Large intestine (tissue), 3 donors: ENCODE data around the gene TOMM20. TPM values are rescaled to one million over a fixed set of nuclear protein-coding genes. Genes with fewer than 3 reads are reported as not detected.
"Not testable (repeated sequence)": the region's sequence is repeated elsewhere in the genome, so short reads cannot be mapped to it uniquely, and the experiment has no call there.

Experiments
- DNase-seq, 2 donors: peaks; one replicate each; pipeline versions ENCODE4 v3.0.0 to v3.0.0-alpha.2; 2013
- H3K27ac ChIP-seq: one replicate; pipeline ENCODE4 v1.5.1; 2013; ENCODE audit warnings: low read length
- H3K27me3 ChIP-seq: 2 replicates; pipeline ENCODE4 v1.6.1; 2013; ENCODE audit warnings: low read length; ENCODE audit not compliant: control insufficient read depth, insufficient read depth
- H3K36me3 ChIP-seq: 2 replicates; pipeline ENCODE4 v1.6.1; 2013; ENCODE audit warnings: low read length; ENCODE audit not compliant: control insufficient read depth, insufficient read depth
- H3K4me1 ChIP-seq: one replicate; pipeline ENCODE4 v1.6.1; 2013; ENCODE audit warnings: low read length; ENCODE audit not compliant: control insufficient read depth, insufficient read depth
- H3K4me3 ChIP-seq: one replicate; pipeline ENCODE4 v1.5.1; 2013; ENCODE audit warnings: low read length
- H3K9me3 ChIP-seq: one replicate; pipeline ENCODE4 v1.6.1; 2013; ENCODE audit warnings: mild to moderate bottlenecking, low read depth, low read length, moderate library complexity; ENCODE audit not compliant: control insufficient read depth
- WGBS: methylation state at CpG from one replicate; pipeline ENCODE4 v1.1.5; 2013; ENCODE audit warnings: low lambda C conversion rate; ENCODE audit not compliant: insufficient coverage; 5-methylcytosine and 5-hydroxymethylcytosine counted together
- polyA plus RNA-seq: library from polyadenylated mRNA; unstranded; fragments of 120-200 nt; gene quantifications from one replicate; pipeline ENCODE4 v1.2.1, GENCODE V29; 2013

TOMM20 gene
- polyA plus RNA-seq, 1 donor = 181 TPM

DNA sequence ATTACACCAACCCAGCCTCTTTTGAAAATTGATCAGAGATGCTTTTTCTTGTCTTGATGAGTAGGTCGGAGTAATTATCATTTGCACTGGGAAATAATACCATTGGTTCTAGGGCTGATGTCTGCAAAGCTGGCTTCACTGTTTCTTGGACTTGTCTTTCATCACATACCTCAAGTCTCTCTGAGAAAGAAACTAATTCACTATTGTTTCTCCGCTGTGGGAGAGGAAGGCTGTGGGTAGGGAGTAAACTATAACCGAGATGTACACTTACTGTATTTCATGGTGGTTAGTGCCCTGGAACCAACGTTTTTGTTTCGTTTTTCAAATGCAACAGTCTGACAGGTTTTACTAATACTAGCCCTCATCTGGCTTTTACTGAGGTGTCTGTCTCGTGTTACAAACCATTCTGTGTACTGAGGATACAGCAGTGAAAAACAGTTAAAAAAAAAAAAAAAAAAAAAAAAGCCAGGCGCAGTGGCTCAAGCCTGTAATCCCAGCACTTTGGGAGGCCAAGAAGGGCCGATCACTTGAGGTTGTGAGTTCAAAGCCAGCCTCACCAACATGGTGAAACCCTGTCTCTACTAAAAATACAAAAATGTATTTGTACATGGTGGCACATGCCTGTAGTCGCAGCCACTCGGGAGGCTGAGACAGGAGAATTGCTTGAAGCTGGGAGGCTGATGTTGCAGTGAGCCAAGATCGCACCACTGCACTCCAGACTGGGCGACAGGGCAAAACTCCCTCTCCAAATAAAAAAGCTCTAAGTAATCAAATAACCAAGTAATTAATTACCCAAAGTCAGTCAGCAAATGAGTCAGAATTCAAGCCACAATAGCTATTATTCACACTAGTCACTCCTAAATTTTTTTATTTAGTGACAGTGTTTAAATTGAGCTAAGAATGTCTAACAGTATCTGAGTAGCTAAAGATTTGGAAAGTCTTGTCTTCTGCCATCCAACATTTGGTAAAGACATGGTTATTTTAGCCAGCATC, 23.3 kb downstream of the TOMM20 start:
- Histone ChIP-seq H3K9me3 (no peaks in the 10 kb centered on the region), H3K4me1 (peaks cover 4% of the 10 kb centered on the region), H3K4me3 (no peak overlapping the region), H3K36me3 (peaks cover 24% of the 10 kb centered on the region), H3K27ac (no peak overlapping the region), H3K27me3 (no peaks in the 10 kb centered on the region)
- DNase-seq = no peak
- 77% methylated on average over 4 of the region's 12 CpGs for WGBS

GRCh38 chr1:235102993-235103411, 25.6 kb downstream of the TOMM20 start:
- WGBS = no CpG with 5 or more reads among the region's 4 CpGs
- no peaks in the 10 kb centered on the region for H3K27me3 ChIP-seq
- no peak overlapping the region for H3K4me3 ChIP-seq
- peaks cover 4% of the 10 kb centered on the region for H3K4me1 ChIP-seq
- no peak for DNase-seq
- no peaks in the 10 kb centered on the region for H3K9me3 ChIP-seq
- peaks cover 6% of the 10 kb centered on the region for H3K36me3 ChIP-seq
- no peak overlapping the region for H3K27ac ChIP-seq

DNA sequence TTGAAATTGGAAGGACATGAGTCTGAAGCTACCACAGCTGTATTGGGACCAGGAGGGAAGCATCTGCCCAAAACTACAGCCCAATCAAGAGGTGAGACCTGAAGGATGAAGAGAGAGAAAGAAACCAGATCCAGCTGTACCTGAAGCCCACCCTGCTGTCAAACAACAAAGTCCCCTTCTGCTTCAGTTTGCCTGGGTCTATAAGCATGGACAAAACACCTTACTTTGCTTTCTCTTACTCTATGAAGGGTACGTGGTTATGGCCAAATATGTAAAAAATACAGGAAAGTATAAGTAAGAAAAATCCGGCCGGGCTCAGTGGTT, 26.4 kb downstream of the TOMM20 start:
- Histone ChIP-seq H3K27me3 (no peaks in the 10 kb centered on the region), H3K36me3 (peaks cover 4% of the 10 kb centered on the region), H3K9me3 (no peaks in the 10 kb centered on the region), H3K4me1 (peaks cover 4% of the 10 kb centered on the region), H3K4me3 (no peak overlapping the region), H3K27ac (no peak overlapping the region)
- no peak for DNase-seq
- WGBS = no CpG with 5 or more reads among the region's 3 CpGs

DNA sequence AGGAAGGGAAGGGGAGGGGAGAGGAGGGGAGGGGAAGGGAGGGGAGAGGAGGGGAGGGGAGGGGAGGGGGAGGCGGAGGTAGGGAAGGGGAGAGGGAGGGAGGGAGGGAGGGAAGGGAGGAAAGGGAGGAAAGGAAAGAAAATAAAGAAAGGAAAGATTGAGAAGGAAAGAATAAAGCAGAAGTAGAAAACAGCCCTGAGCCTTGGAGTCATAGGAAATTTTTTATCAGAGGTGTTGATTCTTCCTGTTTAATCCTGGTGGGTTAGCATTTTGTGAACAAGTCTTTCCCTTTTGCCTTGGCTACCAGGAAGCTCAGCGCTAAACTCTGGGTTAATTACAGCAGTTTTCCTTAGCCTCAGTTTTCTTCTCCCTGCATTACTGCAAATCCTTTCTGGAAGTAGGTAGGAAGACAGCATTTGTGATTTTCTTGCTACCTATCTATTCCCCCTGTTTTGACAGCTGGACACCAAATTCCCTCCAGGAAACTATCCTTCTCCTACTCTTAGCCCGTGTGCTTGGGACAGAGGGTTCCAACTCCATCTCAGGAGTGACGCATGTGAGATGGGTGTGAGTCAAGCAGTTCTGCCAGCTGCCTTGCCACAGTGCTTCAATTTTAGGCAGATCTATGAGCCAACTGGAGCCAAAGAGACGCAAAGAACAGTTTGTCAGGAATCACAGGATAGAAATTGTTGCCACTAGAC, 26.9 kb downstream of the TOMM20 start:
- WGBS = 100% methylated on average over 1 of the region's 5 CpGs
- DNase-seq = no peak
- no peak overlapping the region for H3K27ac ChIP-seq

DNA sequence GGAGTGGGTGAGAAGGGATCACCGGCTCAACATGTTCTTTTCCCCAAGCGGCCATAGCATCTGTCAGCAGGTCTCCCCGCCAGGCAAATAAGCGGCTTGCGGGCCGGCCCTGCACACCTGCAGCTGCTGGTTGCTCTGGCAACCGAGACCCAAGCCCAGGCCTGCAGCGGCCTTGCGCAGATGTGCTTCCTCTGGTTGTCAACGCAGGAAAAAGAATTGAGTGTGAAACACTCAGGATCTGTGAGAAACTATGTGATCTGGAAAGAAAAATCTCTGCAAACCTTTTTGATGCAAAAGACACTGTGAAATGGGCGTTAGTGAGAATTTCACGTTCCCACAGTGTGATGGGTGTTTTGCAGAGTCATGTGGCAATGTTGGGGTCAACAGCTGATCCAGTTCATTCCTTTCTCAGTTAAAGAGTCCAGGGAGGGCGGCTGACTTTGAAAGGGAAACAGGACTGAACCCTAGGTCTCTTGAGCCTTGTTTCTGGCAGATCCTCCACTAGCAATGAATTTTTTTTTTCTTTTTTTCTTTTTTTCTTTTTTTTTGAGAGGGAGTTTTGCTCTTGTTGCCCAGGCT, 28.4 kb downstream of the TOMM20 start:
- Histone ChIP-seq H3K27me3 (no peaks in the 10 kb centered on the region), H3K4me3 (no peak overlapping the region), H3K27ac (no peak overlapping the region), H3K4me1 (peaks cover 4% of the 10 kb centered on the region), H3K36me3 (no peaks in the 10 kb centered on the region), H3K9me3 (no peaks in the 10 kb centered on the region)
- no CpG with 5 or more reads among the region's 13 CpGs for WGBS
- no peak for DNase-seq

More for the DNA sequence above, 26.9 kb downstream of the TOMM20 start:
- Histone ChIP-seq H3K4me1 (peaks cover 4% of the 10 kb centered on the region), H3K27me3 (no peaks in the 10 kb centered on the region), H3K9me3 (no peaks in the 10 kb centered on the region), H3K4me3 (no peak overlapping the region), H3K36me3 (no peaks in the 10 kb centered on the region)

- no peak for DNase-seq
- WGBS = no CpG with 5 or more reads among the region's 9 CpGs
- no peaks in the 10 kb centered on the region for H3K4me1 ChIP-seq
- no peak overlapping the region for H3K4me3 ChIP-seq
- no peaks in the 10 kb centered on the region for H3K36me3 ChIP-seq
- no peaks in the 10 kb centered on the region for H3K27me3 ChIP-seq
- no peaks in the 10 kb centered on the region for H3K9me3 ChIP-seq
- no peak overlapping the region for H3K27ac ChIP-seq
These were observed 29.6 kb downstream of the TOMM20 start for GRCh38 chr1:235098991-235099390.

- DNase-seq = no peak
- Histone ChIP-seq H3K9me3 (no peaks in the 10 kb centered on the region), H3K27me3 (no peaks in the 10 kb centered on the region), H3K4me1 (peaks cover 2% of the 10 kb centered on the region), H3K36me3 (no peaks in the 10 kb centered on the region), H3K4me3 (no peak overlapping the region), H3K27ac (no peak overlapping the region)
- WGBS = 100% methylated on average over 1 of the region's 6 CpGs
These were observed 30.1 kb downstream of the TOMM20 start for GRCh38 chr1:235098547-235098946.

GRCh38 chr1:235097501-235097900, 31.1 kb downstream of the TOMM20 start:
- no CpG with 5 or more reads among the region's 14 CpGs for WGBS
- H3K27ac ChIP-seq, H3K9me3 ChIP-seq, H3K4me1 ChIP-seq, DNase-seq, H3K36me3 ChIP-seq, H3K27me3 ChIP-seq, H3K4me3 ChIP-seq: not testable (repeated sequence)

DNA sequence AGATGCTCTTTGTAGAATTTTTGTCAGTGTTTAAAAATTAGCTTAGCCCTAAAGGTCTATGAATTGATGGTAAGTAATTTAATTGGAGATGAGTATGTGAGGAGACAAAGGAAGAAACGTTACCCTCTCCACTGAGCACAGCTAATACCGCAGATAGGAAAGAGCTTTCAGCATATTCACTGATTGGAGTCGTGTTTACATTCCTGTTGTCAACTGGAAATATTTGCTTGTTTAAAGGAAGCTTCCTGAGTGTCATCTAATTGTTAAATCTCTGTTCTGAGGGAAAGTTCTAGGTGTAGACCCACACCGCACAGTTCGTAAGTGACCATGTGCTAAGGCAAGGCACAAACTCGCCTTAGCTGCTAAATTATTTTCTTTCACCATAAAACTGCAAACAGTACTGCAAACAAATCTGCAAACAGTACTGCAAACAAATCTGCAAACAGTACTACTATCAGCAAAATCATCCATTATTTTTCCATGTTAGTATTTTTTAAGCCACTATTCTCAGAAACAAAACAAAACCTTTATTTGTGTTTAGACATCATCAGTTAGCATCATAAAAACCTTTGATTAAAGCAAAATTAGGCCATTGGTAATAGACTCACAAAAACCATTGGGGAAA, 32.6 kb downstream of the TOMM20 start:
- peaks cover 10% of the 10 kb centered on the region for H3K4me1 ChIP-seq
- WGBS = no CpG with 5 or more reads among the region's 6 CpGs
- no peak overlapping the region for H3K4me3 ChIP-seq

More for the DNA sequence above, 32.6 kb downstream of the TOMM20 start:
- no peaks in the 10 kb centered on the region for H3K9me3 ChIP-seq
- H3K36me3 ChIP-seq = no peaks in the 10 kb centered on the region
- DNase-seq = peak in 1 of 2 donors; percentile 0
- no peak overlapping the region for H3K27ac ChIP-seq
- H3K27me3 ChIP-seq = no peaks in the 10 kb centered on the region
